Measurements from ENCODE around the gene ALOXE3. TPM values are rescaled to one million over a fixed set of nuclear protein-coding genes. Genes with fewer than 3 reads are reported as not detected.
A peak's percentile ranks its signal among the peaks of the same experiment; 100 is the strongest.
"Not testable (repeated sequence)": the region's sequence is repeated elsewhere in the genome, so short reads cannot be mapped to it uniquely, and the experiment has no call there.

The ALOXE3 gene
- total RNA-seq, 2 donors from 2014 or later, result 0.20 TPM; not detected in 1

DNA sequence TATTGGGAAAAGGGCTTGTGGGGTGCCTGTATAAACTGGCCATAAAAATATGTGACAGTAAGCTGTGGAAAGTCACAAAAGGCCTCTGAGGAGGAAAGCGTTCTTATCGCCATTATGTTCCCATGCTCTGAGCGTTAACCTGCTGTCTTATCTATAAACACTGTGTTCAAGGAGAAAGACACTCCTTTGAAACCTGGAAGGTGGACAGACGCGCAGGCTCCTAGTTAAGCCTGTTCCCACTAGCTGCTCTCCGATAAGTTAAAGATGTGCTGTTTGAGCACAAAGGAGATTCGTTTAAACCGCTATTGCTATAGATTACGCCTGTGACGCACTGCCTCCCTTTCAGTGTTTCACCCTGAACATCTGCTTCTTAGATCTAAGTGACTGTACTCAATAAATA lies 36.0 kb downstream of the ALOXE3 start:
- Histone ChIP-seq H3K27ac (no peak overlapping the region), H3K9me3 (no peaks in the 10 kb centered on the region), H3K36me3 (no peaks in the 10 kb centered on the region), H3K27me3 (peaks cover 0 to 5% of the 10 kb centered on the region in 2 donors), H3K4me3 (no peak overlapping the region), H3K4me1 (peaks cover 0 to 13% of the 10 kb centered on the region in 2 donors)
- DNase-seq (ENCODE audit: low spot score), result no peak
- TF ChIP-seq, protein P1, sequence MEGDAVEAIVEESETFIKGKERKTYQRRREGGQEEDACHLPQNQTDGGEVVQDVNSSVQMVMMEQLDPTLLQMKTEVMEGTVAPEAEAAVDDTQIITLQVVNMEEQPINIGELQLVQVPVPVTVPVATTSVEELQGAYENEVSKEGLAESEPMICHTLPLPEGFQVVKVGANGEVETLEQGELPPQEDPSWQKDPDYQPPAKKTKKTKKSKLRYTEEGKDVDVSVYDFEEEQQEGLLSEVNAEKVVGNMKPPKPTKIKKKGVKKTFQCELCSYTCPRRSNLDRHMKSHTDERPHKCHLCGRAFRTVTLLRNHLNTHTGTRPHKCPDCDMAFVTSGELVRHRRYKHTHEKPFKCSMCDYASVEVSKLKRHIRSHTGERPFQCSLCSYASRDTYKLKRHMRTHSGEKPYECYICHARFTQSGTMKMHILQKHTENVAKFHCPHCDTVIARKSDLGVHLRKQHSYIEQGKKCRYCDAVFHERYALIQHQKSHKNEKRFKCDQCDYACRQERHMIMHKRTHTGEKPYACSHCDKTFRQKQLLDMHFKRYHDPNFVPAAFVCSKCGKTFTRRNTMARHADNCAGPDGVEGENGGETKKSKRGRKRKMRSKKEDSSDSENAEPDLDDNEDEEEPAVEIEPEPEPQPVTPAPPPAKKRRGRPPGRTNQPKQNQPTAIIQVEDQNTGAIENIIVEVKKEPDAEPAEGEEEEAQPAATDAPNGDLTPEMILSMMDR (IDR thresholded peaks at IDR 0.05), result no peak

DNA sequence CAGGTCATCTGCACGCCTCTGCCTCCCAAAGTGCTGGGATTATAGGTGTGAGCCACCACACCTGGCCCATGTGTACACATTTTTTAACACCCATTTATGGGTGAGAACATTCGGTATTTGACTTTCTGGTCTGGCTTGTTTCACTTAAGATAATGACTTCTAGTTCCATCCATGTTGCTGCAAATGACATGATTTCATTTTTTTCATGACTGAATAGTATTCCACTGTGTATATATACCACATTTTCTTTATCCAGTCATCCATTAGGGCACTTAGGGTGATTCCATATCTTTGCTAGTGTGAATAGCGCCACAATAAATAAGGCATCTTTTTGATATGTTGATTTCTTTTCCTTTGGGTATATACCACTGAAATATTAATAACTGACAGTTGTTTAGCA lies 36.4 kb downstream of the ALOXE3 start:
- no peak for DNase-seq (ENCODE audit: low spot score)
- Histone ChIP-seq H3K4me1 (peaks cover 0 to 13% of the 10 kb centered on the region in 2 donors), H3K9me3 (no peaks in the 10 kb centered on the region), H3K27ac (no peak overlapping the region), H3K27me3 (peaks cover 0 to 5% of the 10 kb centered on the region in 2 donors), H3K4me3 (no peak overlapping the region), H3K36me3 (no peaks in the 10 kb centered on the region)
- TF ChIP-seq, protein P1 (IDR thresholded peaks at IDR 0.05), result no peak

DNA sequence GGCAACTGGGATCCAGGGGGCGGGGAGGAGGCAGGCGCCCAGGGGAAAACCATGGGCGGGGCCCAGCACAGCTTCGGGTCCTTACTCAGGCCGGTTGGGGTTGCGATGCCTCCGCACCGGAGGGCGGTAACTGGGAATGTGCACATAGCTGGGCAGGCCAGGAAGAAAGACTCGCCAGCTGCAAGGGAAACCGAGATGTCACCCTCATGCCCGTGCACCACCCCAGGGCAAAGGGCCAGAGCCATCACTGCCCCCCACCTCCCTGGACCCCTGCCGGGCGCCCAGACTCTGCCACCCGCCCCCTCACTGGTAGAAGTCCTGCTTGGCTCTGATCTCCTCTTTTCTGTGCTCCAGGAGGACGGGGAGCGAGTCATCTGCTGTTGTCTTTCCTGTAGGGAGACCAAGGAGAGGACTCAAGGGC lies 37.5 kb downstream of the ALOXE3 start:
- H3K36me3 ChIP-seq, result no peaks in the 10 kb centered on the region
- peaks cover 0 to 13% of the 10 kb centered on the region in 2 donors for H3K4me1 ChIP-seq
- TF ChIP-seq, protein P1 (IDR thresholded peaks at IDR 0.05), result no peak
- no peak for DNase-seq (ENCODE audit: low spot score)
- H3K9me3 ChIP-seq, result no peaks in the 10 kb centered on the region
- H3K27me3 ChIP-seq, result peaks cover 0 to 5% of the 10 kb centered on the region in 2 donors
- H3K27ac ChIP-seq, result no peak overlapping the region
- no peak overlapping the region for H3K4me3 ChIP-seq

DNA sequence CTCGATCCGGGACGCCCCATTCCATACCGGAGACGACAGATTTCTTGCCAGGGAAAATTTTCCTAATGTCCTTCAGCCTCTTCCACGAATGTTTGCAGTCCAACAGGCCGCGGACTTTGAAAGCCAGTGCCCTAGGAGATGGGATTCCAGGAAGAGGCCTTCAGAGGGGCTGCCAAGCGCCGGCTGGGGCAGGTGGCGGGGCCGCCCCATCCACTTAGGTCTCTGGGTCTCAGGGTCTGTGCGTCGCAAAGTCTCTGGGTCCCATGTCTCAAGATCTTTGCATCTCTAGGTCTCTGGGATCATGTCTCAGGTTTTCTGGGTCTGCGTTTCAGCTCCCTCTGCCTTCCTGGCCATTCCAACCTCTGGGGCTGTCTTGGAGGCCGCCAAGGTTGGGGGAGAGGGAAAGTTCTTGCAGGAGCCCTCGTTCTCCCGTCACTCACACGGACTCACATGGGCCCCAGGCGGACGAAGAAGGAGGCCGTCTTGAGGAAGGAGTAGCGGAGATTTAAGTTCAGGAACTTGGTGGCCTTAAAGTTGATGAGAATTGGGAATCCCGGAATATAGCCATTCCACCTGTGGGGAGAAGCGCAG lies 38.0 kb downstream of the ALOXE3 start:
- Histone ChIP-seq H3K4me1 (peaks cover 0 to 13% of the 10 kb centered on the region in 2 donors), H3K4me3 (peak overlapping the region in 1 of 2 donors; percentile 52)
- TF ChIP-seq, protein P1 (IDR thresholded peaks at IDR 0.05), result peak in 1 of 2 donors; percentile 19

DNA sequence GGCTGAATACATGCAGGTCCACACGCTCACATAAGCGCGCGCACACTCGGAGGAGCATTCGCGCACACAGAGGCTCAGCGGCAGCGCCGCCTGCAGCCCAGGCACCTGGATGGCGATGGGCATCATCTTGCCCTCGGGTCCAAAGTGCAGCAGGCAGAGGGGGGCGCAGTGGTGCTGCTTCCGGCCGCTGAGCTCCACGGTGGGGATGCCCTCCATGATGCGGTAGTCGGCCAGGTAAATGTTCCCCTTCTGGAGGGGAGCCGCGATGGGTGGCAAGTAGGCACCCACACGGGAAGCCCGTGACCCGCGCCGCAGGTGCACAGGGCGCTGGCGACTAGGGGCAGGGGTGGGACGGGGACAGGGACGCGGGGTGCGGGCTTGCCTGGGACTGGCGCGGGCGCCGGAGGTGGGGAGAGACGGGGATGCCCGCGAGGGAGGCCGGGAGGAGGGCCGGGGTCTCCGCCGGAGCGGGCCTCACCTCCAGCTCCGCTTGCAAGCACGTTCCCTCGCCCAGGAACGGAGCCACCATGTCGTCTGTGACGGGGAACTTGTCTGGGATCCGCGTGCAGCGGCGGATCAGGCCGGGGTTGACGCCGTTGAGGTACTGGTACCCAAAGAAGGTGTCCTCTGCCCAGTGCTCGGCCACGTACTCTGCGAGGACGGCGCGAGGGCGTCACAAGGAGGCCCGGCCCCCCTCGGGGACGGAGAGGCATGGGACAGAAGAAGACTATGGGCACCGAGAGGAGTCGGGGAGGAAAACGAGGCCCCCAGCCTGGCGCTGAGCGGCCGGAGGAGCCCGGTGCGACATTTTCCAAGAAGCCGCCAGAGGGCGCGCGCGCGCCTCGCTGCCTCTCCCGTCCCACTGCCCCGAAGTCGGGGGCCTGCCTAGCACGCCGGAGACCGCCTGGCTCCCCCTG lies 38.8 kb downstream of the ALOXE3 start:
- TF ChIP-seq, protein P1 (IDR thresholded peaks at IDR 0.05), result peak; percentile 89 to 94

More for the DNA sequence above, 38.0 kb downstream of the ALOXE3 start:
- peaks cover 2 to 7% of the 10 kb centered on the region in 2 donors for H3K27me3 ChIP-seq
- H3K36me3 ChIP-seq, result no peaks in the 10 kb centered on the region
- no peak for DNase-seq (ENCODE audit: low spot score)
- H3K9me3 ChIP-seq, result no peaks in the 10 kb centered on the region
- no peak overlapping the region for H3K27ac ChIP-seq

DNA sequence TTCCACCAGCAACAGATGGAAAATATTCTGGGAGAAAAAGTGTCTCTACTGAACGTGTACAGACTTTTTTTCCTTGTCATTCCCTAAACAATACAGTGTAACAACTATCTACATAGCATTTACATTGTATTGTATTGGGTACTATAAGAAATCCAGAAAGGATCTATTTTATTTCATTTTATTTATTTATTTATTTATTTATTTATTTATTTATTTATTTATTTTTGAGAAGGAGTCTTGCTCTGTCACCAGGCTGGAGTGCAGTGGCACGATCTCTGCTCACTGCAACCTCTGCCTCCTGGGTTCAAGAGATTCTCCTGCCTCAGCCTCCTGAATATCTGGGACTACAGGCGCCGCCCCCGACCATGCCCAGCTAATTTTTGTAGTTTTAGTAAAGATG lies 40.4 kb downstream of the ALOXE3 start:
- not testable (repeated sequence) for H3K9me3 ChIP-seq; H3K36me3 ChIP-seq; DNase-seq (ENCODE audit: low spot score); H3K27ac ChIP-seq; H3K4me3 ChIP-seq
- peaks cover 0 to 24% of the 10 kb centered on the region in 2 donors for H3K4me1 ChIP-seq
- H3K27me3 ChIP-seq, result peaks cover 19 to 30% of the 10 kb centered on the region in 2 donors

More for the DNA sequence above, 38.8 kb downstream of the ALOXE3 start:
- Histone ChIP-seq H3K27ac (no peak overlapping the region), H3K9me3 (no peaks in the 10 kb centered on the region), H3K27me3 (peaks cover 9 to 14% of the 10 kb centered on the region in 2 donors), H3K36me3 (no peaks in the 10 kb centered on the region), H3K4me1 (peaks cover 0 to 13% of the 10 kb centered on the region in 2 donors), H3K4me3 (peak overlapping the region; percentile 27 to 52)
- DNase-seq (ENCODE audit: low spot score), result peak; percentile 69
